Measurements from ENCODE around the gene CFB.

GRCh38 chr6:31970604-31971271, 24.8 kb downstream of the CFB start:
- TF ChIP-seq POLR2AphosphoS5 (IDR thresholded peaks at IDR 0.05; ENCODE audit: borderline replicate concordance, low read depth, low read length) (peak; percentile 67), EZH2 (IDR thresholded peaks at IDR 0.05) (no peak), FOXP2 (optimal IDR thresholded peaks at IDR 0.05; ENCODE audit: control extremely low read depth, extremely low read length, insufficient read depth) (no peak)

Data from SK-N-MC (cell line).